Activated naive CD4-positive, alpha-beta T cell treated with anti-CD3 and anti-CD28 coated beads, Interleukin-2, amount 50 U/mL, for 16 hours (primary cell): ENCODE measurements around the gene CD1C.
"Not testable (repeated sequence)": the region's sequence is repeated elsewhere in the genome, so short reads cannot be mapped to it uniquely, and the experiment has no call there.

Source experiments
- DNase-seq: peaks from one replicate; pipeline ENCODE4 v3.0.0-alpha.2; 2020

The CD1C gene

GRCh38 chr1:158329733-158330132, 40.0 kb downstream of the CD1C start:
- no peak for DNase-seq

- no peak for DNase-seq
Measured at GRCh38 chr1:158330391-158331105, 40.8 kb downstream of the CD1C start.

GRCh38 chr1:158331106-158331425, 41.3 kb downstream of the CD1C start:
- no peak for DNase-seq

GRCh38 chr1:158331481-158332150, 41.9 kb downstream of the CD1C start, which contains the start of gene CD1B:
Gene CD1B, minus strand, starts transcription at chr1:158331531. Its CDS starts 108 bp downstream, at chr1:158331423.
- no peak for DNase-seq

GRCh38 chr1:158333405-158334155, 43.9 kb downstream of the CD1C start:
- DNase-seq, result no peak

GRCh38 chr1:158334526-158335212, 44.9 kb downstream of the CD1C start:
- no peak for DNase-seq

GRCh38 chr1:158335213-158335532, 45.5 kb downstream of the CD1C start:
- DNase-seq, result no peak

- DNase-seq, result not testable (repeated sequence)
Measured at GRCh38 chr1:158336413-158336812, 46.7 kb downstream of the CD1C start.
